Effector CD8-positive, alpha-beta T cell (primary cell): Measurements from ENCODE around the gene PGM3.

Experiments used
- DNase-seq: peaks from one replicate; lab custom pipeline; 2025; lab: John Stamatoyannopoulos, UW

The PGM3 gene

DNA sequence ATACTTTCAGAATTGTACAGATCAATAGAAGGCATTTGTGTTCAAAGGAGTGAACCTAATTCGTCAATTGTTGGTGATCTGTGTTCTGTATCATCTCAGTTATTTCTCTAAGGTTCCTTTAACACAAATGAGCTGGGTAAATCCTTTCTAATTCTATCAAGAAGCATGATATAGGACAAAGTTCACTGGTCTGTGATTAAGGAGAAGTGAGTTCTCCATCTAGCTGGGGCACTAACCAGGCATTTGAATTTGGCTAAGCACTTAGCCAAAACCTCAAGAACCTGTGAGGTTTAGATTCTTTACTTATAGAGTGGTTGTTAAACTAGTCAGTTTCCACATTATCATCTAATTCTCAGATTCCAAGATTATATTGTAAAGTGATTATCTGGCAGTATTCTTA is 75.3 kb downstream of the PGM3 start:
- DNase-seq, result no peak
